Vagina (tissue), 2 donors: ENCODE results near the gene C3orf38.
"Not testable (repeated sequence)": the region's sequence is repeated elsewhere in the genome, so short reads cannot be mapped to it uniquely, and the experiment has no call there.

Experiments
- POLR2A ChIP-seq, 2 donors: fragments of 450-650 bp; IDR thresholded peaks; one replicate each; pipeline ENCODE4 v1.6.1; 2017; ENCODE audit warnings: antibody characterized with exemption in 2 of 2, mild to moderate bottlenecking in 2 of 2, moderate library complexity in 2 of 2
- POLR2AphosphoS5 ChIP-seq, 2 donors: sonication (generic); formaldehyde crosslinking; IDR thresholded peaks; one replicate each; pipeline ENCODE4 v1.9.0; 2017; ENCODE audit warnings: antibody characterized with exemption in 2 of 2, mild to moderate bottlenecking in 2 of 2, low read depth in 1 of 2; ENCODE audit not compliant: insufficient read depth in 1 of 2
- TF ChIP-seq, protein P1 (sequence below), 3 experiments: fragments of 450-650 bp in 2 of 3; fragments of 200-600 bp in 1 of 3; sonication (generic) in 1 of 3; IDR thresholded peaks; one replicate each; pipeline ENCODE4 v1.5.1; 2017 to 2019; ENCODE audit warnings: antibody characterized with exemption in 3 of 3, mild to moderate bottlenecking in 2 of 3, moderate library complexity in 2 of 3

DNA sequence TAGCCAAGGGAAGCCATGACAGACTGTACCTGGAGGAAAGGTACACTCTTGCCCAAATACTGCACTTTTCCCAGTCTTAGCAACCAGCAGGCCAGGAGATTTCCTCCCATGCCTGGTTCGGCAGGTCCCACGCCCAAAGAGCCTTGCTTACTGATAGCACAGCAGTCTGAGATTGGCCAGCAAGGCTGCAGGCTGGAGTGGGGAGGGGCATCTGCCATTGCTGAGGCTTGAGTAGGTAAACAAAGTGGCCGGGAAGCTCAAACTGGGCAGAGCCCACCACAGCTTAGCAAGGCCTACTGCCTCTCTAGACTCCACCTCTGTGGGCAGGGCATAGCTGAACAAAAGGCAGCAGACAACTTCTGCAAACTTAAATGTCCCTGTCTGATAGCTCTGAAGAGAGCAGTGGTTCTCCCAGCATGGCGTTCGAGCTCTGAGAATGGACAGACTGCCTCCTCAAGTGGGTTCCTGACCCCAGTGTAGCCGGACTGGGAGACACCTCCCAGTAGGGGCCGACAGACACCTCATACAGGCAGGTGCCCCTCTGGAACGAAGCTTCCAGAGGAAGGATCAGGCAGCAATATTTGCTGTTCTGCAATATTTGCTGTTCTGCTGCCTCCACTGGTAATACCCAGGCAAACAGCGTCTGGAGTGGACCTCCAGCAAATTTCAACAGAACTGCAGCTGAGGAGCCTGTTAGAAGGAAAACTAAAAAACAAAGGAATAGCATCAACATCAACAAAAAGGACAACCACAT, 32.6 kb downstream of the C3orf38 start:
- not testable (repeated sequence) for TF ChIP-seq POLR2A (IDR thresholded peaks at IDR 0.05); POLR2AphosphoS5 (IDR thresholded peaks at IDR 0.05; ENCODE audit: insufficient read depth in 1 of 2, low read depth in 1 of 2)
- TF ChIP-seq, protein P1, sequence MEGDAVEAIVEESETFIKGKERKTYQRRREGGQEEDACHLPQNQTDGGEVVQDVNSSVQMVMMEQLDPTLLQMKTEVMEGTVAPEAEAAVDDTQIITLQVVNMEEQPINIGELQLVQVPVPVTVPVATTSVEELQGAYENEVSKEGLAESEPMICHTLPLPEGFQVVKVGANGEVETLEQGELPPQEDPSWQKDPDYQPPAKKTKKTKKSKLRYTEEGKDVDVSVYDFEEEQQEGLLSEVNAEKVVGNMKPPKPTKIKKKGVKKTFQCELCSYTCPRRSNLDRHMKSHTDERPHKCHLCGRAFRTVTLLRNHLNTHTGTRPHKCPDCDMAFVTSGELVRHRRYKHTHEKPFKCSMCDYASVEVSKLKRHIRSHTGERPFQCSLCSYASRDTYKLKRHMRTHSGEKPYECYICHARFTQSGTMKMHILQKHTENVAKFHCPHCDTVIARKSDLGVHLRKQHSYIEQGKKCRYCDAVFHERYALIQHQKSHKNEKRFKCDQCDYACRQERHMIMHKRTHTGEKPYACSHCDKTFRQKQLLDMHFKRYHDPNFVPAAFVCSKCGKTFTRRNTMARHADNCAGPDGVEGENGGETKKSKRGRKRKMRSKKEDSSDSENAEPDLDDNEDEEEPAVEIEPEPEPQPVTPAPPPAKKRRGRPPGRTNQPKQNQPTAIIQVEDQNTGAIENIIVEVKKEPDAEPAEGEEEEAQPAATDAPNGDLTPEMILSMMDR (IDR thresholded peaks at IDR 0.05), result not testable (repeated sequence)
